Trophoblast cell (in vitro differentiated cells and primary cell): ENCODE data around the gene TXNDC12.
A peak's percentile ranks its signal among the peaks of the same experiment; 100 is the strongest.
"Not testable (repeated sequence)": the region's sequence is repeated elsewhere in the genome, so short reads cannot be mapped to it uniquely, and the experiment has no call there.

Experiments used
- DNase-seq, 2 donors: peaks; one replicate each; pipeline ENCODE4 v3.0.0-alpha.2; 2016
- H2AFZ ChIP-seq: 2 replicates; pipeline ENCODE4 v1.6.1; 2013; ENCODE audit warnings: low read length, moderate library complexity, mild to moderate bottlenecking; ENCODE audit not compliant: insufficient read depth, poor library complexity
- H2AK5ac ChIP-seq: 2 replicates; pipeline ENCODE4 v1.6.1; 2013; ENCODE audit warnings: mild to moderate bottlenecking, low read length
- H2BK120ac ChIP-seq: 2 replicates; pipeline ENCODE4 v1.6.1; 2013; ENCODE audit warnings: low read length, mild to moderate bottlenecking, moderate library complexity; ENCODE audit not compliant: insufficient read depth, poor library complexity
- H2BK12ac ChIP-seq: 2 replicates; pipeline ENCODE4 v1.6.1; 2013; ENCODE audit warnings: mild to moderate bottlenecking, low read length, moderate library complexity
- H2BK5ac ChIP-seq: 2 replicates; pipeline ENCODE4 v1.6.1; 2013; ENCODE audit warnings: low read length, low read depth, moderate library complexity, mild to moderate bottlenecking; ENCODE audit not compliant: poor library complexity
- H3K14ac ChIP-seq: 2 replicates; pipeline ENCODE4 v1.6.1; 2013; ENCODE audit warnings: mild to moderate bottlenecking, low read length
- H3K18ac ChIP-seq: 2 replicates; pipeline ENCODE4 v1.6.1; 2013; ENCODE audit warnings: mild to moderate bottlenecking, low read length
- H3K23ac ChIP-seq: 2 replicates; pipeline ENCODE4 v1.6.1; 2013; ENCODE audit warnings: low read length
- H3K27ac ChIP-seq: 2 replicates; pipeline ENCODE4 v1.5.1; 2013; ENCODE audit warnings: low read depth, mild to moderate bottlenecking, inconsistent platforms, low read length, moderate library complexity
- H3K27me3 ChIP-seq: 2 replicates; pipeline ENCODE4 v1.6.1; 2013; ENCODE audit warnings: inconsistent platforms, mild to moderate bottlenecking, low read length, moderate library complexity; ENCODE audit not compliant: insufficient read depth
- H3K36me3 ChIP-seq, 2 experiments: 1 replicate in 1 of 2; 2 replicates in 1 of 2; pipeline ENCODE4 v1.6.1; 2013; ENCODE audit warnings: low read length in 2 of 2, mild to moderate bottlenecking in 2 of 2, moderate library complexity in 1 of 2; ENCODE audit not compliant: insufficient read depth in 2 of 2, control insufficient read depth in 1 of 2
- H3K4ac ChIP-seq: 2 replicates; pipeline ENCODE4 v1.6.1; 2013; ENCODE audit warnings: low read depth, mild to moderate bottlenecking, low read length, moderate library complexity
- H3K4me1 ChIP-seq, 2 experiments: 1 replicate in 1 of 2; 2 replicates in 1 of 2; pipeline ENCODE4 v1.6.1; 2013; ENCODE audit warnings: low read length in 2 of 2, mild to moderate bottlenecking in 2 of 2, moderate library complexity in 1 of 2; ENCODE audit not compliant: insufficient read depth in 2 of 2, control insufficient read depth in 1 of 2
- H3K4me2 ChIP-seq: 2 replicates; pipeline ENCODE4 v1.6.1; 2013; ENCODE audit warnings: inconsistent platforms, mild to moderate bottlenecking, low read length, moderate library complexity
- H3K4me3 ChIP-seq: 2 replicates; pipeline ENCODE4 v1.5.1; 2013; ENCODE audit warnings: mild to moderate bottlenecking, low read depth, low read length, inconsistent platforms
- H3K79me1 ChIP-seq: one replicate; pipeline ENCODE4 v1.6.1; 2013; ENCODE audit warnings: low read length
- H3K79me2 ChIP-seq: 2 replicates; pipeline ENCODE4 v1.6.1; 2013; ENCODE audit warnings: low read length, mild to moderate bottlenecking; ENCODE audit not compliant: control insufficient read depth, insufficient read depth, poor library complexity
- H3K9ac ChIP-seq: 2 replicates; pipeline ENCODE4 v1.6.1; 2013; ENCODE audit warnings: mild to moderate bottlenecking, low read length
- H3K9me3 ChIP-seq: 2 replicates; pipeline ENCODE4 v1.6.1; 2013; ENCODE audit warnings: low read depth, mild to moderate bottlenecking, control low read depth, inconsistent platforms, low read length; ENCODE audit not compliant: insufficient read depth
- H4K12ac ChIP-seq: 2 replicates; pipeline ENCODE4 v1.6.1; 2013; ENCODE audit warnings: low read depth, mild to moderate bottlenecking, low read length, moderate library complexity
- H4K8ac ChIP-seq: 2 replicates; pipeline ENCODE4 v1.6.1; 2013; ENCODE audit warnings: low read depth, mild to moderate bottlenecking, low read length, moderate library complexity
- H4K91ac ChIP-seq: one replicate; pipeline ENCODE4 v1.6.1; 2013; ENCODE audit warnings: low read depth, mild to moderate bottlenecking, low read length, moderate library complexity
- WGBS: extraction: QIAGEN DNeasy Blood & Tissue Kit; methylation state at CpG from one replicate; pipeline ENCODE4 v1.1.7; 2013; ENCODE audit warnings: missing lambda C conversion rate; ENCODE audit not compliant: insufficient read length, insufficient coverage; ENCODE audit errors: extremely low coverage; 5-methylcytosine and 5-hydroxymethylcytosine counted together

TXNDC12 gene

GRCh38 chr1:52033190-52034049, 21.6 kb downstream of the TXNDC12 start, which contains the start of gene KTI12:
TSS of gene KTI12 (minus strand) at chr1:52033810. CDS start at chr1:52033761, 49 bp downstream.
- H3K27me3 ChIP-seq: no peaks in the 10 kb centered on the region
- peak within 1 kb of the TSS; percentile 82 for H3K4me2 ChIP-seq
- H4K91ac ChIP-seq: peak within 1 kb of the TSS; percentile 44
- H3K4ac ChIP-seq: peak within 1 kb of the TSS; percentile 51
- peak within 1 kb of the TSS; percentile 25 for H4K12ac ChIP-seq
- peak within 1 kb of the TSS; percentile 25 for H3K9ac ChIP-seq
- no peak within 1 kb of the TSS for H2BK5ac ChIP-seq
- peaks cover 6% of the 10 kb centered on the region for H3K79me2 ChIP-seq
- no peak within 1 kb of the TSS for H3K23ac ChIP-seq
- WGBS: no CpG with 5 or more reads among the region's 78 CpGs
- no peak within 1 kb of the TSS for H2BK12ac ChIP-seq
- H3K79me1 ChIP-seq: peaks cover 4% of the 10 kb centered on the region
- H3K4me1 ChIP-seq: peaks cover 5 to 7% of the 10 kb centered on the region in 2 experiments
- peak within 1 kb of the TSS; percentile 77 for H4K8ac ChIP-seq
- H3K9me3 ChIP-seq: no peaks in the 10 kb centered on the region
- H3K4me3 ChIP-seq: peak within 1 kb of the TSS; percentile 93
- H3K27ac ChIP-seq: peak within 1 kb of the TSS; percentile 5
- no peak within 1 kb of the TSS for H2AK5ac ChIP-seq
- peak within 1 kb of the TSS; percentile 69 for H3K14ac ChIP-seq
- peak within 1 kb of the TSS; percentile 86 for H2AFZ ChIP-seq
- peaks cover 1 to 3% of the 10 kb centered on the region in 2 experiments for H3K36me3 ChIP-seq
- H3K18ac ChIP-seq: peak within 1 kb of the TSS; percentile 39
- DNase-seq: peak; percentile 79 to 90
- peak within 1 kb of the TSS; percentile 27 for H2BK120ac ChIP-seq

GRCh38 chr1:52032785-52033131, 22.2 kb downstream of the TXNDC12 start:
- no peak overlapping the region for H3K27ac ChIP-seq
- H3K79me1 ChIP-seq: peaks cover 4% of the 10 kb centered on the region
- no peak overlapping the region for H2BK12ac ChIP-seq
- no CpG with 5 or more reads among the region's 24 CpGs for WGBS
- no peaks in the 10 kb centered on the region for H3K9me3 ChIP-seq
- H4K12ac ChIP-seq: no peak overlapping the region
- H3K4me2 ChIP-seq: peak overlapping the region; percentile 82
- no peak overlapping the region for H3K18ac ChIP-seq
- H4K8ac ChIP-seq: peak overlapping the region; percentile 37
- H2BK5ac ChIP-seq: no peak overlapping the region
- peaks cover 0 to 1% of the 10 kb centered on the region in 2 experiments for H3K36me3 ChIP-seq
- peaks cover 6% of the 10 kb centered on the region for H3K79me2 ChIP-seq
- no peak overlapping the region for H2BK120ac ChIP-seq
- H3K4ac ChIP-seq: peak overlapping the region; percentile 23
- no peak overlapping the region for H2AK5ac ChIP-seq
- no peak overlapping the region for H3K14ac ChIP-seq
- H3K9ac ChIP-seq: peak overlapping the region; percentile 25
- DNase-seq: peak; percentile 16 to 47
- H2AFZ ChIP-seq: peak overlapping the region; percentile 86
- no peak overlapping the region for H3K23ac ChIP-seq
- peaks cover 5 to 7% of the 10 kb centered on the region in 2 experiments for H3K4me1 ChIP-seq
- H4K91ac ChIP-seq: no peak overlapping the region
- H3K27me3 ChIP-seq: no peaks in the 10 kb centered on the region
- H3K4me3 ChIP-seq: peak overlapping the region; percentile 93

DNA sequence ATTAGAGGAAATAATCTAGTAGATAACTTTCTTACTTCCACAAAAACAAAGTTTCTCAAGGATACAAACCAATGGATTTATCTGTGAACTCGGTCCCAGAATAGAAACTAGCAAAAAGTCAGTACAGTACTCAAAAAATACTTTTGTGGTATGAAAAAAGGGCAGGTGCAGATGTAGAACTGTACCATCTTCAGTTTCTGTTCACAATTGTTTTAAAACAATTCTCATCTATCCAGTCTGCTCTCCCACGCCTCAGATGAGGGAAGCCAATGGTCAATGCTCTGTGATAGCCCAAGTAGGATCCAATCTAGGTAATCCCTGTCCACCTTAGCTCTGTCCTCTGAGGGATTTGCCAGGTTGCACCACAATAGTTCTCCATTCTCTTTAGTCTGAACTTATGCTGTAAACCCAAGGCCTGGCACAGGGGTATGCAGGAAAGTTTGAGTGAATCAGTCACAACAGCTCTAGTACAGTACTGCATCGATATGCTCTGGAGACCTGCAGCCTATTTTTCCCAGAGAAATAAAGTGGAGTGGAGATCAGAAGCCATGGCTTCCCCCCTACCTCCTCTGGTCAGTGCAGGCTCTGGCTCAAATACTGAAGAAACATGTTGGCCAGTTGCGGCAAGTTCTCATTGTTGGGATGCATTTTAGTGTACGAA, 22.7 kb downstream of the TXNDC12 start:
- Histone ChIP-seq H2AK5ac (no peak overlapping the region), H3K4me3 (peak overlapping the region; percentile 93), H3K9me3 (no peaks in the 10 kb centered on the region), H2BK5ac (no peak overlapping the region), H3K79me2 (peaks cover 6% of the 10 kb centered on the region), H3K4ac (peak overlapping the region; percentile 34), H2BK12ac (no peak overlapping the region), H4K8ac (peak overlapping the region; percentile 37), H4K91ac (no peak overlapping the region), H3K36me3 (peaks cover 0 to 2% of the 10 kb centered on the region in 2 experiments), H3K4me1 (peaks cover 5 to 7% of the 10 kb centered on the region in 2 experiments), H2AFZ (no peak overlapping the region), H3K23ac (no peak overlapping the region), H3K18ac (no peak overlapping the region), H3K14ac (no peak overlapping the region), H3K27ac (no peak overlapping the region), H3K27me3 (no peaks in the 10 kb centered on the region), H3K79me1 (peaks cover 4% of the 10 kb centered on the region), H4K12ac (no peak overlapping the region), H3K4me2 (peak overlapping the region; percentile 82), H3K9ac (peak overlapping the region; percentile 14), H2BK120ac (no peak overlapping the region)
- no CpG with 5 or more reads among the region's 5 CpGs for WGBS
- no peak for DNase-seq

- not testable (repeated sequence) for H3K14ac ChIP-seq, H4K91ac ChIP-seq, H3K23ac ChIP-seq, H3K27me3 ChIP-seq, H3K27ac ChIP-seq, H2BK12ac ChIP-seq, H3K9me3 ChIP-seq, H3K79me2 ChIP-seq, H3K9ac ChIP-seq, H4K8ac ChIP-seq, H3K4me2 ChIP-seq, H2AFZ ChIP-seq, H4K12ac ChIP-seq, H2BK5ac ChIP-seq, H3K4me3 ChIP-seq, H3K4ac ChIP-seq, H3K79me1 ChIP-seq, DNase-seq, H3K36me3 ChIP-seq, H2BK120ac ChIP-seq, H3K4me1 ChIP-seq, H2AK5ac ChIP-seq, H3K18ac ChIP-seq
- no CpG with 5 or more reads among the region's 5 CpGs for WGBS
Observed at GRCh38 chr1:52028839-52029238, 26.2 kb downstream of the TXNDC12 start.
